Amniotic epithelial cell (primary cell): ENCODE data around the gene PRR14L.
"Not testable (repeated sequence)": the region's sequence is repeated elsewhere in the genome, so short reads cannot be mapped to it uniquely, and the experiment has no call there.

ENCODE experiments used
- DNase-seq: peaks from one replicate; pipeline ENCODE4 v3.0.0-alpha.2; 2010; ENCODE audit warnings: low read depth

Gene PRR14L

GRCh38 chr22:31740314-31740713, 9.6 kb downstream of the PRR14L start:
- DNase-seq: not testable (repeated sequence)

- peak; percentile 95 for DNase-seq
These were observed 10.1 kb downstream of the PRR14L start for GRCh38 chr22:31739795-31740201.

- DNase-seq: peak; percentile 46
These were observed 11.4 kb downstream of the PRR14L start for GRCh38 chr22:31738566-31738965.

GRCh38 chr22:31737932-31738331, 12.0 kb downstream of the PRR14L start:
- DNase-seq: no peak

- DNase-seq: no peak
These were observed 13.5 kb downstream of the PRR14L start for GRCh38 chr22:31736458-31736857.

- peak; percentile 82 for DNase-seq
These were observed 15.4 kb downstream of the PRR14L start for GRCh38 chr22:31734512-31734911.

GRCh38 chr22:31733580-31734079, 16.3 kb downstream of the PRR14L start:
- DNase-seq: no peak

GRCh38 chr22:31732089-31732829, 17.7 kb downstream of the PRR14L start:
- no peak for DNase-seq

- no peak for DNase-seq
These were observed 19.6 kb downstream of the PRR14L start for GRCh38 chr22:31730344-31730711.

- no peak for DNase-seq
These were observed 21.1 kb downstream of the PRR14L start for GRCh38 chr22:31728857-31729256.

GRCh38 chr22:31726692-31727091, 23.2 kb downstream of the PRR14L start:
- DNase-seq: no peak

- DNase-seq: no peak
These were observed 26.2 kb downstream of the PRR14L start for GRCh38 chr22:31723723-31724122.

GRCh38 chr22:31719850-31720471, 30.0 kb downstream of the PRR14L start:
- DNase-seq: no peak

GRCh38 chr22:31715147-31715778, 34.7 kb downstream of the PRR14L start:
- DNase-seq: no peak

GRCh38 chr22:31711226-31711625, 38.7 kb downstream of the PRR14L start:
- DNase-seq: peak; percentile 47

GRCh38 chr22:31707519-31707918, 42.4 kb downstream of the PRR14L start:
- no peak for DNase-seq

- DNase-seq: peak; percentile 37
These were observed 54.5 kb downstream of the PRR14L start for GRCh38 chr22:31695423-31695822.

- DNase-seq: not testable (repeated sequence)
These were observed 55.9 kb downstream of the PRR14L start for GRCh38 chr22:31694046-31694445.

- peak; percentile 42 for DNase-seq
These were observed 57.6 kb downstream of the PRR14L start for GRCh38 chr22:31692186-31692886.

- no peak for DNase-seq
These were observed 58.5 kb downstream of the PRR14L start for GRCh38 chr22:31691408-31691807.

GRCh38 chr22:31683181-31684105, 66.5 kb downstream of the PRR14L start:
- no peak for DNase-seq
